NOMO-1 treated with dmso at 0.1 percent for 144 hours (cell line): Measurements from ENCODE around the gene CCDC15.
"Not testable (repeated sequence)": the region's sequence is repeated elsewhere in the genome, so short reads cannot be mapped to it uniquely, and the experiment has no call there.

Experiments
- DNase-seq: peaks from one replicate; lab custom pipeline; 2025; ENCODE audit not compliant: unreplicated experiment; lab: John Stamatoyannopoulos, UW

Gene CCDC15

GRCh38 chr11:125079878-125080530 lies 126.0 kb downstream of the CCDC15 start:
- DNase-seq: no peak

- no peak for DNase-seq
Observed at GRCh38 chr11:125080531-125080911, 126.5 kb downstream of the CCDC15 start.

DNA sequence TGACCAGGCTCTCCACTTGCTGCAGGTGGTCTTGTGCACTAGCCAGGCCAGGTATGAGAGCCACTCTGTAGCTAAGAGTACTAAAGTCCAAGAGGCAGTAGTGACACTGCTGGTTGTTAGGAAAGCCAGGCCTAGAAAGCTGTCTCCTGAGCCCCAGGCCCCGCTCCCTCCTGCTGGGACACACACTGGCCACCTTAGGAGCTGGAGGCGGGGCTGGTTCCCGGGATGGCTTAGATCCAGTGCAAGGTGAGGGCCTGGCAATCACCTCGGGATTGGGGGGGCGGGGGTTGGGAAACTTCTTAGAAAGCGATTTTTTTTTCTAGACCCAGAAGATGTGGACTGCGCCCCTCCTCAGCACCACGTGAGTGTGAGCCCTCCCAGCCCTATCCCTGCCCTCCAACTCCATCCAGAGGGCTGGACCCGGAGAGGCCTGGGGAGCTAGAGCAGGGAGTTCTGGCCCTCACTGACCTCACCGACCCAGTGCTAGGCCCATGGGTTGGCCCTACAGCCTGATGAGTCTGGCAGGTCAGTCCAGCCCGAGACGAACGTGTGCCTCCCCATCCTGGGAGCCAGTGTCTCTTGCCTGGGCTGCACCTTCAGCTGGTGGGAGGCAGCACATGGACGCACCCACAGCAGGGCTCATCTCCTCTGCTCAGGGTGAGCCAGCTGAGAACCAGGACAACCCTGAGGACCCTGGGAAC lies 127.2 kb downstream of the CCDC15 start:
- no peak for DNase-seq

DNA sequence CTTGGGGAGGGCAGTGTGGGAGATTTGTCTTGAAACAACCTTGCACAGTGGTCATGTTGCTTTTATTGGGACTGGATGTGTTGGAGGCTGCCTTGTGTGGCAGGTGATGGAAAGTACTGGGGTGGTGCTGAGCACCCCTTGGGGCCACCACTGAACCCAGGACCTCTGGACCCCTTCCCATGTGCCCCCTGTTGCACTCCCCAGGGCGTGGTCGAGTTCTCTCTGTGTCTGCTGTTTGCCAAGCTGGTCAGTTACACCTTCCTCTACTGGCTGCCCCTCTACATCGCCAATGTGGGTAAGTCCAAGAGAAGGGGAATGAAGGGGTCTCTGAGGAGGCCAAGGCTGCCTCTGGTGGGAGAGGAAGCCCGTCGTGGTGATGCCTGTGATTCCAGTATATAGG lies 128.0 kb downstream of the CCDC15 start:
- DNase-seq: no peak

- DNase-seq: no peak
Observed at GRCh38 chr11:125082611-125083311, 128.8 kb downstream of the CCDC15 start.

DNA sequence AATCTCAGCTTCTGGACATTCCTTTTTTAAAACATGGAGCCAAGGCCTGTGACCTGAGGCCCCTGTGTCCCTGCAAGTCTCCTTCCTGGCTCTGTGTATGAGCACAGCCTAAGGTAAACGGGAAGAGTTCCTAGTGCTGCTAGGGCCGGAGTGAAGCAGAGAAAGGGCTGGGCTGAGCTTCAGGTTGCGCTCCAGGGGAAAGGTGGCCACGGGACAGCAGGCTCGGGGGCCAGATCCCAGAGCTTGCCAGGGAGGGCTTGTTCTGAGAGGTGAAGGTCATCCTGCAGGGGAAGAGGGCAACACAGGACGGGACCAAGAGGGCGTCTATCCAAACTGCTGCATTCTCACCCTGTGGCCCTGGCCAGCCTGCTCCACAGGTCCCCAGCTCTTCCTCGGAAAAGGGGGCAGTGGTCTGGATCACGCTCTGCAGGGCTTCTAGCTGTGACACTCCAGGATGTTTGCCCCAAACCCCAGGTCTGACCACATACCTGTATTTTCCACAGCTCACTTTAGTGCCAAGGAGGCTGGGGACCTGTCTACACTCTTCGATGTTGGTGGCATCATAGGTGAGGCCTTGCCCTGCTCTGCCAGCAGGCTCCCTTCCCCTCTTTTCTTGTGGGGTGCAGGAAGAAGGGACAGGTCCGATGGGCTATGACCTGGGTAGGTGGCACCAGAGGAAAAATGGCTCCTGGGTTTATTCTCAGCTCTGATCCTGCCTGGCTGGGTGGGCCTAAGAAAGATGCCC lies 129.5 kb downstream of the CCDC15 start:
- no peak for DNase-seq

- DNase-seq: no peak
Observed at GRCh38 chr11:125084057-125084416, 130.0 kb downstream of the CCDC15 start.

DNA sequence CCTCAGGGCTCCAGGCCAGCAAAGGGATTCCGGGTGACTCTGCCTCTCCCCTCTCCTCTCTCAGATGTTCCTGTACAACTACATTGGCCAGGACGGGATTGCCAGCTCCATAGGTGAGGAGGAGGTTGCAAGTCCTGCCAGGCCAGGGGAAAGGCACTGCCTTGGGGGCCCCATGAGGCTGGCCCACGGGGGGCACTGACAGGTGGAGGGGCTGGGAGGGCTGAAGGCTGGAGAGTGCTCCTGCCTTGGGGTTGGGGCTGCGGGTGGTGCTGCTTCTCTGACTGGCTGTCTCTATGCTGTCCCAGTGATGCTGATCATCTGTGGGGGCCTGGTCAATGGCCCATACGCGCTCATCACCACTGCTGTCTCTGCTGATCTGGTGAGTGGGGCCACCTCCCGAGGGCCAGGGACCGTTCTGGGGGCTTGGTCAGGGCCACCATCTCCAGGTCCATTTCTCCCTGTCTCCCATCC lies 130.8 kb downstream of the CCDC15 start:
- DNase-seq: no peak

GRCh38 chr11:125085301-125086081 lies 131.5 kb downstream of the CCDC15 start:
- no peak for DNase-seq

GRCh38 chr11:125086633-125087296 lies 132.8 kb downstream of the CCDC15 start:
- DNase-seq: no peak

- DNase-seq: no peak
Observed at GRCh38 chr11:125088123-125088522, 134.1 kb downstream of the CCDC15 start.

DNA sequence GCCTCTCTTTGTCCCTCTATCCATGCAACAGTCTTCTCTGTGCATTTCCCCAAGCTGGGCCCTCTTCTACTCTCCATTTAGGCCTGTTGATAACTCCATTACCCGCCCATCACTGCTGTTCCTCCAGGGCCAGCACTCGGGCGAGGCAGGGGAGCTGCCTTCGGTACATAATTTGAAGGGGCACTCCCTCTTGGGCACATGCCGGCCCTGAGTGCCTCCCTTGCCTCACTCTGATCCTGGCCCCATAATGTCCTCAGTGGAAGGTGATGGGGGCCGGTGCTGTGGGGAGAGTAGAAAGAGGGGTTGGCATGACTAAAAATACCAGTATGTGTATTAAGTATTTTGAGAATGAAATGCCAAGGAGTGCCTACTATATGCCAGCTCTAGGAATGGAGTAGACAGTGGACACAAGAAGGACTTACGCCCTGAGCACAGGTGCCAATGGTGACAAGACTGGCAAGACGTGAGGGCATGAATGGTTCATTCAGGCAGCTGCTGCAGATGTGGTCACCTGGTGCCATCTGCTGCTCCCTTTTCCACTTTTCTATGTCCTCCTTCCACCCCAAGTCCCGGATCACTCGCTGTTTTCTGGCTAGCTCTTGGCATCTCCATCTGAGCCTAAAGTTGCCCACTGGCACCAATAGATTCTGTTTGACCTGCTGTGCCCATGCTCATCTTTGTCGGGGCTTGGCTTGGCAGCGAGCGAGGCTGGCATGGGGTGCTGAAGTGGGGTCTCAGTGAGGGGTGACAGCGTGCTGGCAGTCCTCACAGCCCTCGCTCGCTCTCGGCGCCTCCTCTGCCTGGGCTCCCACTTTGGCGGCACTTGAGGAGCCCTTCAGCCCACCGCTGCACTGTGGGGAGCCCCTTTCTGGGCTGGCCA lies 134.8 kb downstream of the CCDC15 start:
- no peak for DNase-seq

DNA sequence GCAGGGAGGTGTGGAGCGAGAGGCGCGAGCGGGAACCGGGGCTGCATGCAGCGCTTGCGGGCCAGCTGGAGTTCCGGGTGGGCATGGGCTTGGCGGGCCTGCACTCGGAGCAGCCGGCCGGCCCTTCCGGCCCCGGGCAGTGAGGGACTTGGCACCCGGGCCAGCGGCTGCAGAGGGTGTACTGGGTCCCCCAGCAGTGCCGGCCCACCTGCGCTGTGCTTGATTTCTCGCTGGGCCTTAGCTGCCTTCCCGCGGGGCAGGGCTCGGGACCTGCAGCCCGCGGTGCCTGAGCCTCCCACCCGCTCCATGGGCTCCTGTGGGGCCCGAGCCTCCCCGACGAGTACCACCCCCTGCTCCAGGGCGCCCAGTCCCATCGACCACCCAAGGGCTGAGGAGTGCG lies 135.5 kb downstream of the CCDC15 start:
- not testable (repeated sequence) for DNase-seq

DNA sequence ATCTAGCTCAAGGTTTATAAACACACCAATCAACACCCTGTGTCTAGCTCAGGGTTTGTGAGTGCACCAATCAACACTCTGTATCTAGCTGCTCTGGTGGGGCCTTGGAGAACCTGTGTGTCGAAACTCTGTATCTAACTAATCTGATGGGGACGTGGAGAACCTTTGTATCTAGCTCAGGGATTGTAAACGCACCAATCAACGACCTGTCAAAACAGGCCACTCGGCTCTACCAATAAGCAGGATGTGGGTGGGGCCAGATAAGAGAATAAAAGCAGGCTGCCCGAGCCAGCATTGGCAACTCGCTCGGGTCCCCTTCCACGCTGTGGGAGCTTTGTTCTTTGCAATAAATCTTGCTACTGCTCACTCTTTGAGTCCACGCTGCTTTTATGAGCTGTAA lies 136.1 kb downstream of the CCDC15 start:
- not testable (repeated sequence) for DNase-seq

- no peak for DNase-seq
Observed at GRCh38 chr11:125090816-125091215, 136.8 kb downstream of the CCDC15 start.
